Measurements from ENCODE around the gene TMEM119. TPM values are rescaled to one million over a fixed set of nuclear protein-coding genes. Genes with fewer than 3 reads are reported as not detected.
A peak's percentile ranks its signal among the peaks of the same experiment; 100 is the strongest.

TMEM119 gene
- polyA plus RNA-seq, 1 experiment, result 60.3 TPM

GRCh38 chr12:108610856-108611605 is 13.1 kb upstream of the TMEM119 start:
- no peak for TF ChIP-seq CTCF (IDR thresholded peaks at IDR 0.05; ENCODE audit: low read depth, low read length)
- H3K27ac ChIP-seq (ENCODE audit: low read depth, low read length), result peak overlapping the region; percentile 11
- no peaks in the 10 kb centered on the region for H3K27me3 ChIP-seq (ENCODE audit: control insufficient read depth, insufficient read depth, low read length)
- POLR2A ChIA-PET, result no interaction called here
- DNase-seq (ENCODE audit: low read depth, low spot score), result no peak
- no peak overlapping the region for H3K4me3 ChIP-seq (ENCODE audit: low read depth, low read length)
- CTCF ChIA-PET, result interaction anchor here (1.1 to 1.6 kb wide), 3 partner anchors 40 to 47 kb away, joined by 3 to 6 read pairs (median 4); no protein-coding TSS in a partner anchor
- H3K9me3 ChIP-seq (ENCODE audit: control insufficient read depth, insufficient read depth, low read length), result peaks cover 2% of the 10 kb centered on the region

DNA sequence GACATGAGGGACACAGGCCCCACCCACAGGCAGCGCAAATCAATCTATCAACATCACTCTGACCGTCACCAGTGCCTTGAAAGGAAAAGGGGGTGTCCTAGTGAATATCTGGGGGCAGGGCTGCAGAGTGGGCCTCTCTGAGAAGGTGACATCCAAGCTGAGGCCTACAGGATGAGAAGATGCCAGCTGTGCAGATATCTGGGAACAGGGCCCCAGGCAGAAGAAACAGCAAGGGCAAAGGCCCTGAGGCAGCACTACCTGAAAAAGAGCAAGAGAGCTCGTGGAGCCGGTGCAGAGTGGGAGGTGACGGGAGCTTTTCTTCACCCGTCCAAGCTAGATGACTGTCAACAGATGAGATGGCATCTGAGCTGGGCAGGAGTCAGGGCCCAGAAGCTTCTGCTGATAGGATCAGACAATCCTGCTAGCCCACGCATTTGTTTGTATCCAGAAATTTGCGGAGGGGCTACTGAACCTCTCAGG is 12.5 kb upstream of the TMEM119 start:
- POLR2A ChIA-PET, result interaction anchor here (1.3 kb wide), 1 partner anchor 12 kb away, joined by 9 read pairs; the partner anchor contains the start of gene TMEM119
- no peak overlapping the region for H3K4me3 ChIP-seq (ENCODE audit: low read depth, low read length)
- H3K27ac ChIP-seq (ENCODE audit: low read depth, low read length), result peak overlapping the region; percentile 75
- no peak for DNase-seq (ENCODE audit: low read depth, low spot score)
- CTCF ChIA-PET, result interaction anchor here (1.1 to 1.6 kb wide), 2 partner anchors 39 to 46 kb away, joined by 3 to 6 read pairs; no protein-coding TSS in a partner anchor
- H3K9me3 ChIP-seq (ENCODE audit: control insufficient read depth, insufficient read depth, low read length), result no peaks in the 10 kb centered on the region; the same call in 1 of the 2 replicates
- no peak for TF ChIP-seq CTCF (IDR thresholded peaks at IDR 0.05; ENCODE audit: low read depth, low read length)
- H3K27me3 ChIP-seq (ENCODE audit: control insufficient read depth, insufficient read depth, low read length), result no peaks in the 10 kb centered on the region

DNA sequence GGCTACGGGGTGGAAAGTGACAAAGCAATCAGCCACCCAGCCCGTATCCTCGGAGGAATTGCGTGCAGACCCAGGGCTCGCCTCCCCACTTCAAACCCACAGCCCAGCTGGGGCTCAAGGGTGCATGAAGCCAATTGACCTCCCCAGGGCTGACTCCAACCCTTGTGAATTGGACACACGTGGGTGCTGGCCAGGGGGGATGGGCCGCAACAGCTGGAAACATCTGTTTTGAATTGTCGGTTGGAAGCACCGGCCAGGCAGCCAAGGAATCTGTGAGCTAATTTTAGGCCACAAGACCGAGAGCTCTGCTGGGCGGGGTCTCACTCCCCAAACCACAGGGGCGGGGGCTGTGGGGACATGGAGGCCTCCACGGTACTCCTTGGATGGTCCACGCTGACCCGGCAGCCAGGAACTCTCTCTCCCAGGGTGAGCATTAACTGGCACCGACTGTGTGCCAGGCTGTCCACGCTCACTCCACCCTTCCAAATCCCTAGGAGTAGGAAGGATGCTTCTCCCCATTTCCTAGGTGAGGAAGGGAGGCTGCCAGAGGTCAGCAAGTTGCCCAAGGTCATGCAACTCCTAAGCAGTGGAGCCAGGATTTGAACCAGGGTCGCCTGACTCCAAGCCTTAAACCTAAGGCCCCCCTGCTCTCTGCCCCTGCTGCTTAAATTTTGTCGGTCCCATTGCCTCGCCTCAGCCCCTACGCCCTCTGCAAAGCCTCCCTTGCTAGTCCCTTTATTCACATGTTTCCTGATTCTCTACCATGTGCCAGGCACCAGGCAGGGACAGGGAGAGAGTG is 11.9 kb upstream of the TMEM119 start:
- DNase-seq (ENCODE audit: low read depth, low spot score), result peak; percentile 87
- Histone ChIP-seq H3K27ac (ENCODE audit: low read depth, low read length) (peak overlapping the region; percentile 75), H3K4me3 (ENCODE audit: low read depth, low read length) (no peak overlapping the region), H3K27me3 (ENCODE audit: control insufficient read depth, insufficient read depth, low read length) (no peaks in the 10 kb centered on the region), H3K9me3 (ENCODE audit: control insufficient read depth, insufficient read depth, low read length) (no peaks in the 10 kb centered on the region; the same call in 1 of the 2 replicates)
- CTCF ChIA-PET, result interaction anchor here (0.5 to 3.7 kb wide), 4 partner anchors 8 to 33 kb away, joined by 3 to 12 read pairs (median 4); no protein-coding TSS in a partner anchor
- POLR2A ChIA-PET, result interaction anchor here (1.3 kb wide), 2 partner anchors 11 to 248 kb away, joined by 5 to 9 read pairs; partner anchors contain the start of genes SSH1 and TMEM119
- TF ChIP-seq CTCF (IDR thresholded peaks at IDR 0.05; ENCODE audit: low read depth, low read length), result no peak

DNA sequence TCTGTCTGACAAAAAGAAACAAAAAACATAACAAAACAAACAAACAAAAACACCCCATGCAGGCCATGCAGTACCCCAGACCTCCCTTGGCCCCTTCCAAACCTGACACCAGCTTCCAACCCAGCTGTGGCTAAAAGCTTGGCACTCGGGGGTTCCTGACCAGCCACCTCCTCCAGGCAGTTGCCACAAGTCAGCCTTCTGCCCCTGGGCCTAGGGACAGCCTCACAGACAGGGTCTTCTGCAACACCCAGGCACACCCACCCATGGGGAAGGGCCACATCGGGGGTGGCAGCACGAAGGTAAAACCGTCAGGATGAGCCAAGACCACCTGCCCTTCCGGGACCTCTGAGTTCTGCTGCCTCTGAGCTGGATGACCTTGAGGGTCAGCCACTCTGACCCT is 10.7 kb upstream of the TMEM119 start:
- ChIA-PET POLR2A (interaction anchor here (1.3 kb wide), 2 partner anchors 10 to 249 kb away, joined by 5 to 9 read pairs; partner anchors contain the start of genes SSH1 and TMEM119), CTCF (interaction anchor here (1.5 to 3.7 kb wide), 2 partner anchors 9 to 11 kb away, joined by 4 to 12 read pairs; no protein-coding TSS in a partner anchor)
- Histone ChIP-seq H3K4me3 (ENCODE audit: low read depth, low read length) (no peak overlapping the region), H3K9me3 (ENCODE audit: control insufficient read depth, insufficient read depth, low read length) (no peaks in the 10 kb centered on the region; the same call in 1 of the 2 replicates), H3K27ac (ENCODE audit: low read depth, low read length) (no peak overlapping the region), H3K27me3 (ENCODE audit: control insufficient read depth, insufficient read depth, low read length) (no peaks in the 10 kb centered on the region)
- no peak for TF ChIP-seq CTCF (IDR thresholded peaks at IDR 0.05; ENCODE audit: low read depth, low read length)
- DNase-seq (ENCODE audit: low read depth, low spot score), result no peak

Measured in AG04450 (cell line).